Measurements from ENCODE around the gene INTS4.

Gene INTS4

DNA sequence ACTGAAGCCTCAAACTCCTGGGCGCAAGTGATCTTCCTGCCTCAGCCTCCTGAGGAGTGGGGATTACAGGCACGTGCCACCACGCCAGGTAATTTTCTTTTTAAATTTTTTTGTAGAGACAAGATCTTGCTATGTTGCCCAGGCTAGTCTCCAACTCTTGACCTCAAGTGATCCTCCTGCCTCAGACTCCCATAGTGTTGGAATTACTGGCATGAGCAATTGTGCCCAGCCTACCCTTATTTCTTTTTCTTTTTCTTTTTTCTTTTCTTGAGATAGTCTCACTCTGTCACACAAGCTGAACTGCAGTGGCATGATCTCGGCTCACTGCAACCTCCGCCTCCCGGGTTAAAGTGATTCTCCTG lies 109.7 kb downstream of the INTS4 start:
- Histone ChIP-seq H3F3A (ENCODE audit: insufficient read depth) (no peaks in the 10 kb centered on the region), H4K20me1 (ENCODE audit: low read depth, low read length) (no peaks in the 10 kb centered on the region), H3K36me3 (ENCODE audit: low read length) (peaks cover 9% of the 10 kb centered on the region; the same call in 1 of the 2 replicates), H3K27ac (ENCODE audit: low read depth, low read length) (no peak overlapping the region), H3K27me3 (ENCODE audit: low read length) (no peaks in the 10 kb centered on the region), H3K9me3 (ENCODE audit: insufficient read depth, low read length) (no peaks in the 10 kb centered on the region), H3K9ac (ENCODE audit: low read length) (no peak overlapping the region), H3K4me3 (ENCODE audit: insufficient read depth, low read length, poor library complexity, severe bottlenecking) (no peak overlapping the region), H3K4me2 (ENCODE audit: low read depth, low read length, poor library complexity, severe bottlenecking) (no peak overlapping the region), H3K9me2 (replicated peaks; ENCODE audit: insufficient read depth, low read length) (no peaks in the 10 kb centered on the region), H3K79me2 (ENCODE audit: insufficient read depth, low read length) (no peaks in the 10 kb centered on the region), H2AFZ (ENCODE audit: low read depth, low read length, severe bottlenecking) (no peak overlapping the region)
- TF ChIP-seq EZH2phosphoT487 (conservative IDR thresholded peaks at IDR 0.05; ENCODE audit: low read length) (no peak), CTCF (IDR thresholded peaks at IDR 0.05; ENCODE audit: insufficient read depth, low read length, poor library complexity, severe bottlenecking) (no peak)

GRCh38 chr11:77884186-77884828 lies 110.2 kb downstream of the INTS4 start:
- H3K9ac ChIP-seq (ENCODE audit: low read length): no peak overlapping the region
- no peaks in the 10 kb centered on the region for H3F3A ChIP-seq (ENCODE audit: insufficient read depth)
- H4K20me1 ChIP-seq (ENCODE audit: low read depth, low read length): no peaks in the 10 kb centered on the region
- no peaks in the 10 kb centered on the region for H3K27me3 ChIP-seq (ENCODE audit: low read length)
- H3K4me2 ChIP-seq (ENCODE audit: low read depth, low read length, poor library complexity, severe bottlenecking): no peak overlapping the region
- no peaks in the 10 kb centered on the region for H3K9me2 ChIP-seq (replicated peaks; ENCODE audit: insufficient read depth, low read length)
- no peak overlapping the region for H3K27ac ChIP-seq (ENCODE audit: low read depth, low read length)
- H3K4me3 ChIP-seq (ENCODE audit: insufficient read depth, low read length, poor library complexity, severe bottlenecking): no peak overlapping the region
- peaks cover 5% of the 10 kb centered on the region; the same call in 1 of the 2 replicates for H3K36me3 ChIP-seq (ENCODE audit: low read length)
- H3K79me2 ChIP-seq (ENCODE audit: insufficient read depth, low read length): no peaks in the 10 kb centered on the region
- TF ChIP-seq EZH2phosphoT487 (conservative IDR thresholded peaks at IDR 0.05; ENCODE audit: low read length): no peak
- H3K9me3 ChIP-seq (ENCODE audit: insufficient read depth, low read length): no peaks in the 10 kb centered on the region
- no peak overlapping the region for H2AFZ ChIP-seq (ENCODE audit: low read depth, low read length, severe bottlenecking)

- H3K79me2 ChIP-seq (ENCODE audit: insufficient read depth, low read length): no peaks in the 10 kb centered on the region
- no peak overlapping the region for H3K9ac ChIP-seq (ENCODE audit: low read length)
- no peaks in the 10 kb centered on the region for H3K9me3 ChIP-seq (ENCODE audit: insufficient read depth, low read length)
- no peak overlapping the region for H2AFZ ChIP-seq (ENCODE audit: low read depth, low read length, severe bottlenecking)
- no peaks in the 10 kb centered on the region for H3K9me2 ChIP-seq (replicated peaks; ENCODE audit: insufficient read depth, low read length)
- no peak overlapping the region for H3K27ac ChIP-seq (ENCODE audit: low read depth, low read length)
- H3F3A ChIP-seq (ENCODE audit: insufficient read depth): no peaks in the 10 kb centered on the region
- H3K36me3 ChIP-seq (ENCODE audit: low read length): peaks cover 5% of the 10 kb centered on the region; the same call in 1 of the 2 replicates
- TF ChIP-seq EZH2phosphoT487 (conservative IDR thresholded peaks at IDR 0.05; ENCODE audit: low read length) (no peak), CTCF (IDR thresholded peaks at IDR 0.05; ENCODE audit: insufficient read depth, low read length, poor library complexity, severe bottlenecking) (no peak)
- no peak overlapping the region for H3K4me2 ChIP-seq (ENCODE audit: low read depth, low read length, poor library complexity, severe bottlenecking)
- H3K4me3 ChIP-seq (ENCODE audit: insufficient read depth, low read length, poor library complexity, severe bottlenecking): no peak overlapping the region
- H4K20me1 ChIP-seq (ENCODE audit: low read depth, low read length): no peaks in the 10 kb centered on the region
- no peaks in the 10 kb centered on the region for H3K27me3 ChIP-seq (ENCODE audit: low read length)
Measured at GRCh38 chr11:77883775-77884174, 110.7 kb downstream of the INTS4 start.

DNA sequence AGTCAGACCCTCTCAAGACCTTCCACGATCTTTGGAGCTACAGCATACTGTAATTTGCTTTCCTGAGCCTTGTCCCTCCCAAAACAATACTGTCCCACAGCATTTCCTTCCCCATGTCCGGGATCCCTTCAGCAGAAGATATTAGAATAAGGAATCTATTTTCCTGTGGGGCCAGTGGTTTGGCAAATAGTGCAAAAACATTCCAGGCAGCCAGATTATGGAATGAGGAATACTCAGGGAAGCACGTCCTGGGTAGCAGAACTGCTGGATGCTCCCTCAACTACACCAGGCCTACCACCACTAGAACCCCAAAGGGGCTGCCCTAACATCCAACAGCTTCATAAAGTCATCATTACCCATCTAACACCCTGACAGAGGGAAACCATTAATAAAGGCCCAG lies 112.1 kb downstream of the INTS4 start:
- no peaks in the 10 kb centered on the region for H3K9me3 ChIP-seq (ENCODE audit: insufficient read depth, low read length)

More for the DNA sequence above, 112.1 kb downstream of the INTS4 start:
- Histone ChIP-seq H3K27ac (ENCODE audit: low read depth, low read length) (no peak overlapping the region), H3F3A (ENCODE audit: insufficient read depth) (no peaks in the 10 kb centered on the region), H3K9me2 (replicated peaks; ENCODE audit: insufficient read depth, low read length) (no peaks in the 10 kb centered on the region), H3K79me2 (ENCODE audit: insufficient read depth, low read length) (no peaks in the 10 kb centered on the region), H3K36me3 (ENCODE audit: low read length) (peaks cover 5% of the 10 kb centered on the region; the same call in 1 of the 2 replicates), H4K20me1 (ENCODE audit: low read depth, low read length) (no peaks in the 10 kb centered on the region), H2AFZ (ENCODE audit: low read depth, low read length, severe bottlenecking) (no peak overlapping the region), H3K4me2 (ENCODE audit: low read depth, low read length, poor library complexity, severe bottlenecking) (no peak overlapping the region), H3K9ac (ENCODE audit: low read length) (no peak overlapping the region), H3K27me3 (ENCODE audit: low read length) (no peaks in the 10 kb centered on the region), H3K4me3 (ENCODE audit: insufficient read depth, low read length, poor library complexity, severe bottlenecking) (no peak overlapping the region)
- TF ChIP-seq CTCF (IDR thresholded peaks at IDR 0.05; ENCODE audit: insufficient read depth, low read length, poor library complexity, severe bottlenecking) (no peak), EZH2phosphoT487 (conservative IDR thresholded peaks at IDR 0.05; ENCODE audit: low read length) (no peak)

Measured in SU-DHL-6 (cell line).